Keratinocyte (primary cell): Measurements from ENCODE around the gene BEGAIN. TPM values are rescaled to one million over a fixed set of nuclear protein-coding genes. Genes with fewer than 3 reads are reported as not detected.

Source experiments
- DNase-seq: peaks from one replicate; pipeline ENCODE4 v3.0.0-alpha.2; 2011; ENCODE audit warnings: low read depth, missing footprints, low spot score
- FAIRE-seq: peaks from 2 replicates; lab custom pipeline; 2011; peaks lifted over from hg19 to GRCh38; lab: Jason Lieb, UNC
- H2AFZ ChIP-seq: 2 replicates; pipeline ENCODE4 v1.6.0; 2012; ENCODE audit warnings: low read length, control low read depth, inconsistent platforms; ENCODE audit not compliant: control insufficient read depth
- H3K27ac ChIP-seq: 2 replicates; pipeline ENCODE4 v1.5.1; 2011; ENCODE audit warnings: low read length; ENCODE audit not compliant: control insufficient read depth, insufficient read depth
- H3K27me3 ChIP-seq: 3 replicates; pipeline ENCODE4 v1.6.0; 2011; ENCODE audit warnings: low read length; ENCODE audit not compliant: control insufficient read depth, insufficient read depth; ENCODE audit errors: extremely low read depth
- H3K36me3 ChIP-seq, 2 experiments: 2 replicates in 1 of 2; 3 replicates in 1 of 2; pipeline ENCODE4 v1.5.1; 2011; ENCODE audit warnings: low read length in 2 of 2, mild to moderate bottlenecking in 1 of 2; ENCODE audit not compliant: control insufficient read depth in 2 of 2, insufficient read depth in 2 of 2; ENCODE audit errors: extremely low read depth in 1 of 2
- H3K4me1 ChIP-seq: 3 replicates; pipeline ENCODE4 v1.5.1; 2011; ENCODE audit warnings: low read length; ENCODE audit not compliant: control insufficient read depth, insufficient read depth; ENCODE audit errors: extremely low read depth
- H3K4me2 ChIP-seq: 3 replicates; pipeline ENCODE4 v1.6.0; 2011; ENCODE audit warnings: low read depth, low read length; ENCODE audit not compliant: control insufficient read depth, insufficient read depth; ENCODE audit errors: extremely low read depth
- H3K4me3 ChIP-seq, 3 experiments: fragments of 200-600 bp in 1 of 3; sonication (generic) in 1 of 3; 2 replicates in 2 of 3; 3 replicates in 1 of 3; pipeline ENCODE4 v1.5.1; 2011 to 2016; ENCODE audit warnings: low read length in 3 of 3, mild to moderate bottlenecking in 3 of 3, control low read depth in 2 of 3, inconsistent platforms in 1 of 3, low read depth in 1 of 3, mixed read lengths in 1 of 3, mixed run types in 1 of 3, moderate library complexity in 1 of 3; ENCODE audit not compliant: control insufficient read depth in 2 of 3, insufficient read depth in 2 of 3; ENCODE audit errors: extremely low read depth in 1 of 3
- H3K79me2 ChIP-seq: 2 replicates; pipeline ENCODE4 v1.6.0; 2012; ENCODE audit warnings: low read length; ENCODE audit not compliant: control insufficient read depth, insufficient read depth
- H3K9ac ChIP-seq: 3 replicates; pipeline ENCODE4 v1.6.0; 2011; ENCODE audit warnings: low read length; ENCODE audit not compliant: control insufficient read depth, insufficient read depth; ENCODE audit errors: extremely low read depth
- H3K9me1 ChIP-seq: 3 replicates; pipeline ENCODE4 v1.6.0; 2011; ENCODE audit warnings: low read length; ENCODE audit not compliant: control insufficient read depth, insufficient read depth; ENCODE audit errors: extremely low read depth
- H3K9me3 ChIP-seq: 2 replicates; pipeline ENCODE4 v1.5.1; 2012; ENCODE audit warnings: low read depth, low read length; ENCODE audit not compliant: control insufficient read depth
- H4K20me1 ChIP-seq: 3 replicates; pipeline ENCODE4 v1.6.0; 2011; ENCODE audit warnings: low read length; ENCODE audit not compliant: control insufficient read depth, insufficient read depth; ENCODE audit errors: extremely low read depth
- CTCF ChIP-seq, 3 experiments: IDR thresholded peaks in 1 of 3; conservative IDR thresholded peaks in 1 of 3; optimal IDR thresholded peaks in 1 of 3; 2 replicates in 2 of 3; 3 replicates in 1 of 3; pipeline versions ENCODE3 to v1.5.1; 2011; ENCODE audit warnings: low read length in 3 of 3, mild to moderate bottlenecking in 3 of 3, moderate library complexity in 2 of 3, control low read depth in 1 of 3, inconsistent platforms in 1 of 3; ENCODE audit not compliant: insufficient read depth in 2 of 3; ENCODE audit errors: extremely low read depth in 1 of 3
- EZH2 ChIP-seq: IDR thresholded peaks from one replicate; pipeline ENCODE4 v1.6.1; 2012; ENCODE audit warnings: inconsistent platforms, mild to moderate bottlenecking, low read length, moderate library complexity
- dilution Hi-C: fragments of 300-500 bp; cut with MboI; formaldehyde crosslinking; loops from one replicate; pipeline ENCODE4 v1.7.0; 2020; ENCODE audit warnings: low sequenced_read_pairs; ENCODE audit not compliant: extremely low pct_ligation_motif_present
- polyA plus RNA-seq, 5 experiments: library from polyadenylated mRNA; depleted of rRNA in 3 of 5; stranded (reverse) in 3 of 5; stranded (forward) in 1 of 5; unstranded in 1 of 5; fragments of >200 nt; gene quantifications; 1 replicate in 1 of 5; 2 replicates in 3 of 5; 3 replicates in 1 of 5; pipeline versions ENCODE4 v1.2.1 to v1.2.3, GENCODE V29; 2011 to 2012; ENCODE audit warnings: missing spikeins in 2 of 5, low read depth in 1 of 5, low replicate concordance in 1 of 5

The BEGAIN gene
- polyA plus RNA-seq, 1 donor (not counting 4 experiments of a cell fraction or from before 2014, with no cell fraction given): 0.25 TPM

- Histone ChIP-seq H3K9me3 (no peaks in the 10 kb centered on the region), H3K4me2 (no peak overlapping the region), H3K79me2 (no peaks in the 10 kb centered on the region), H3K27me3 (peaks cover 7% of the 10 kb centered on the region), H4K20me1 (no peaks in the 10 kb centered on the region), H3K9me1 (no peaks in the 10 kb centered on the region), H3K36me3 (no peaks in the 10 kb centered on the region), H2AFZ (no peak overlapping the region), H3K4me3 (no peak overlapping the region), H3K27ac (no peak overlapping the region), H3K4me1 (no peaks in the 10 kb centered on the region), H3K9ac (no peak overlapping the region)
- dilution Hi-C loops: no loop called here
- FAIRE-seq (no peak), DNase-seq (no peak)
- TF ChIP-seq EZH2 (no peak), CTCF (optimal IDR thresholded peaks at IDR 0.05 in 1 of 3, IDR thresholded peaks at IDR 0.05 in 1 of 3, conservative IDR thresholded peaks at IDR 0.05 in 1 of 3; ENCODE audit: extremely low read depth in 1 of 3, insufficient read depth in 2 of 3, low read length in 3 of 3) (no peak)
Observed at GRCh38 chr14:100581228-100582145, 5.7 kb downstream of the BEGAIN start.

GRCh38 chr14:100580316-100581227 lies 6.6 kb downstream of the BEGAIN start:
- Histone ChIP-seq H3K9me3 (no peaks in the 10 kb centered on the region), H4K20me1 (no peaks in the 10 kb centered on the region), H2AFZ (no peak overlapping the region), H3K4me2 (no peak overlapping the region), H3K4me3 (no peak overlapping the region), H3K27me3 (peaks cover 1% of the 10 kb centered on the region), H3K79me2 (no peaks in the 10 kb centered on the region), H3K9me1 (no peaks in the 10 kb centered on the region), H3K4me1 (no peaks in the 10 kb centered on the region), H3K27ac (no peak overlapping the region), H3K36me3 (no peaks in the 10 kb centered on the region), H3K9ac (no peak overlapping the region)
- TF ChIP-seq EZH2 (no peak), CTCF (optimal IDR thresholded peaks at IDR 0.05 in 1 of 3, IDR thresholded peaks at IDR 0.05 in 1 of 3, conservative IDR thresholded peaks at IDR 0.05 in 1 of 3; ENCODE audit: extremely low read depth in 1 of 3, insufficient read depth in 2 of 3, low read length in 3 of 3) (no peak)
- no peak for DNase-seq
- FAIRE-seq: no peak
- dilution Hi-C loops: no loop called here
